ENCODE results near the gene SLC32A1.

Gene SLC32A1

GRCh38 chr20:38755324-38755910 lies 31.1 kb downstream of the SLC32A1 start:
- DNase-seq: no peak

- DNase-seq: no peak
Measured at GRCh38 chr20:38757145-38757775, 33.0 kb downstream of the SLC32A1 start.

GRCh38 chr20:38759106-38759505 lies 34.8 kb downstream of the SLC32A1 start:
- DNase-seq: no peak

- DNase-seq: no peak
Measured at GRCh38 chr20:38760978-38761377, 36.7 kb downstream of the SLC32A1 start.

GRCh38 chr20:38762174-38762573 lies 37.9 kb downstream of the SLC32A1 start:
- DNase-seq: no peak

- DNase-seq: no peak
Measured at GRCh38 chr20:38763616-38764015, 39.3 kb downstream of the SLC32A1 start.

- DNase-seq: no peak
Measured at GRCh38 chr20:38764567-38765318, 40.5 kb downstream of the SLC32A1 start.

GRCh38 chr20:38766071-38766470 lies 41.8 kb downstream of the SLC32A1 start:
- DNase-seq: no peak

GRCh38 chr20:38769376-38770295 lies 45.4 kb downstream of the SLC32A1 start:
- DNase-seq: no peak

- DNase-seq: no peak
Measured at GRCh38 chr20:38770546-38770945, 46.3 kb downstream of the SLC32A1 start.

- no peak for DNase-seq
Measured at GRCh38 chr20:38770970-38771369, 46.7 kb downstream of the SLC32A1 start.

GRCh38 chr20:38771621-38772020 lies 47.3 kb downstream of the SLC32A1 start:
- DNase-seq: no peak

GRCh38 chr20:38774167-38774566 lies 49.9 kb downstream of the SLC32A1 start:
- no peak for DNase-seq

GRCh38 chr20:38776363-38776762 lies 52.1 kb downstream of the SLC32A1 start:
- no peak for DNase-seq
